ENCODE data around the gene MNT. TPM values are rescaled to one million over a fixed set of nuclear protein-coding genes. Genes with fewer than 3 reads are reported as not detected.

The MNT gene
- total and polyA plus RNA-seq, 4 donors = 1.7 to 5.0 (median 2.6) TPM

DNA sequence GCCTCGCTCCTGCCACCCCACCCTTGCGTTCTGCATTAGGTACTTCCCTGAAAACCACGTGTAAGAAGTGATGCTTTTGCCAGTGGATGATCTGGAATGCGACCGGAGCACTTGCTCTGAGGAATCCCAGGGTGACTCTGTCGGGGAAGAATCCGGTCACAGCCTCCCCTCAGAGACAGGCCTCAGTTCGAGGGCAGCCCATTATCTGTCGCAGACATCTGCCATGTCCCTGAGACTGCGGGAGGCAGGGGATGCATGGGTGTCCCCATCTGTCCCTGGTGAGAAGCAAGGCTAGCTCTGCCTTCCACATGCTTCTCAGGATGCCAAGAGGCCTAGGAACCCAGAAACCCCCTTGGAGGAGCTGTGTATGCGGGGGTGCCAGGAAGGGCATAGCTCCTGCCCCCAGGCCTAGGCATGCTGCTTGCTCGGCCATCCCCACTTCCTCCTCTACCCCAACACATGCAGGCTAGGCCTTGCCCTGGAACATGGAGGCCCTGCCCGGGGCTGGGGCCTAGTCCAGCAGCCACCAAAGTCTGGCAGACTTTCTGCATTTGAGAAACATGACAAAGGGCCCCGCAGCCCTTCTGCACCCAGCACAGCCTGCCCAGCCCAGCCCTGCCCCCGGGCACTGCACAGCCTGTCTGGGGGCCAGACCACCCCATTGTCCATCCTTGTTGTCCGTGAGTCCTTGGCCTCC lies 20.5 kb downstream of the MNT start (continued):
- no peak for TF ChIP-seq TAF1 (conservative IDR thresholded peaks at IDR 0.05)

DNA sequence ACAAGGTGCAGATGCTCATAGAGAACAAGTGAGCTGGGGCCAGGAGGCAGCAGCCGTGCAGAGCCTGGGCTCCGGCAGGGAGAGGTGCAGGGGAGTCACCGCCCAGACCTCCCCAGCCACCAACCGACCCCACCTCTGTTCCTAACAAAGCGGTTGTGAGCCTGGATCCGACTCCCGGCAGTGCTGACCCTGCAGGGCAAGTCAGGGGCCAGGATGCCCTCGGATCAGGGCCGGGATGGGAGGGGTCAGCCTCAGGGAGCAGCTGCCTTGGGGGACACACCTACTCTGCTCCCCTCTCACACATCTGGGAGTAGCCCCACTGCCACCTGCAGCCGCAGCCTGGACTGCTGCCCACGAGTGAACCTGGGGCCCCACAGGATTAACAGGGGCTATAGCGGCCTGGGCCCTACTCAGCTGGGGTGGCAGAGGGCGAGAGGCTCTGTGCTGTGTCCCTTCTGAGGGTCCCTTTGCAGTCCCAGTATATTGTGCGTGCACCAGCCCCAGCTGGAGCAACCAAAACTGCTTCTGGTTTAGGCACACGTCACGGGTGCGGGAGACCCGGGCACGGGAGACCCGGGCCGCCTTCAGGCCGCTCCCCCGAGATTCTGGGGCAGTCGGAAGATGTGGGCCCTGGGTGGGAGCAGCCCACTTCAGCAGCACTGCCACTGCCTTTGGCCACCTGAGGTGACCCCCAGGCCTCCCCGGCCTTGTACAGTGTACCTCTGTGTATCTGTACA lies 21.2 kb downstream of the MNT start:
- H3K36me3 ChIP-seq (ENCODE audit: control insufficient read depth in 4 of 4, insufficient read depth in 3 of 4, low read depth in 1 of 4, low read length in 3 of 4) = peaks cover 0 to 33% (median 5%) of the 10 kb centered on the region in 4 donors
- H3K27ac ChIP-seq (ENCODE audit: low read depth in 1 of 2, low read length in 2 of 2) = no peak overlapping the region

GRCh38 chr17:2378905-2379304 lies 22.0 kb downstream of the MNT start:
- H3K27ac ChIP-seq (ENCODE audit: low read depth in 1 of 2, low read length in 2 of 2) = no peak overlapping the region
- TF ChIP-seq TAF1 (conservative IDR thresholded peaks at IDR 0.05) (no peak), EGR1 (IDR thresholded peaks at IDR 0.05; ENCODE audit: low read depth in 2 of 2) (no peak)
- no peak overlapping the region for H3K4me3 ChIP-seq (ENCODE audit: low read depth in 1 of 3, low read length in 3 of 3)
- H3K9me3 ChIP-seq (ENCODE audit: control insufficient read depth in 4 of 4, low read length in 3 of 4) = no peaks in the 10 kb centered on the region
- H3K9ac ChIP-seq (ENCODE audit: low read depth in 1 of 2, low read length in 2 of 2) = no peak overlapping the region
- peaks cover 3 to 14% (median 9%) of the 10 kb centered on the region in 4 donors for H3K4me1 ChIP-seq (ENCODE audit: control insufficient read depth in 4 of 4, insufficient read depth in 4 of 4, low read length in 3 of 4)
- H3K36me3 ChIP-seq (ENCODE audit: control insufficient read depth in 4 of 4, insufficient read depth in 3 of 4, low read depth in 1 of 4, low read length in 3 of 4) = peaks cover 1 to 36% (median 5%) of the 10 kb centered on the region in 4 donors
- no peak for DNase-seq (ENCODE audit: low spot score)
- 81% methylated on average over 11 of the region's 11 CpGs for WGBS
- no peaks in the 10 kb centered on the region for H3K27me3 ChIP-seq (ENCODE audit: control insufficient read depth in 4 of 4, insufficient read depth in 4 of 4, low read length in 3 of 4)

More for the DNA sequence above, 21.2 kb downstream of the MNT start:
- Histone ChIP-seq H3K27me3 (ENCODE audit: control insufficient read depth in 4 of 4, insufficient read depth in 4 of 4, low read length in 3 of 4) (no peaks in the 10 kb centered on the region), H3K4me3 (ENCODE audit: low read depth in 1 of 3, low read length in 3 of 3) (no peak overlapping the region), H3K9ac (ENCODE audit: low read depth in 1 of 2, low read length in 2 of 2) (no peak overlapping the region), H3K9me3 (ENCODE audit: control insufficient read depth in 4 of 4, low read length in 3 of 4) (no peaks in the 10 kb centered on the region), H3K4me1 (ENCODE audit: control insufficient read depth in 4 of 4, insufficient read depth in 4 of 4, low read length in 3 of 4) (peaks cover 3 to 20% (median 12%) of the 10 kb centered on the region in 4 donors)
- DNase-seq (ENCODE audit: low spot score) = no peak
- TF ChIP-seq, protein P1, sequence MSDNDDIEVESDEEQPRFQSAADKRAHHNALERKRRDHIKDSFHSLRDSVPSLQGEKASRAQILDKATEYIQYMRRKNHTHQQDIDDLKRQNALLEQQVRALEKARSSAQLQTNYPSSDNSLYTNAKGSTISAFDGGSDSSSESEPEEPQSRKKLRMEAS (IDR thresholded peaks at IDR 0.05) = no peak
- TF ChIP-seq HNF4A (conservative IDR thresholded peaks at IDR 0.05) = no peak
- no peak for TF ChIP-seq HNF4G (IDR thresholded peaks at IDR 0.05)
- WGBS = 93% methylated on average over 25 of the region's 25 CpGs

DNA sequence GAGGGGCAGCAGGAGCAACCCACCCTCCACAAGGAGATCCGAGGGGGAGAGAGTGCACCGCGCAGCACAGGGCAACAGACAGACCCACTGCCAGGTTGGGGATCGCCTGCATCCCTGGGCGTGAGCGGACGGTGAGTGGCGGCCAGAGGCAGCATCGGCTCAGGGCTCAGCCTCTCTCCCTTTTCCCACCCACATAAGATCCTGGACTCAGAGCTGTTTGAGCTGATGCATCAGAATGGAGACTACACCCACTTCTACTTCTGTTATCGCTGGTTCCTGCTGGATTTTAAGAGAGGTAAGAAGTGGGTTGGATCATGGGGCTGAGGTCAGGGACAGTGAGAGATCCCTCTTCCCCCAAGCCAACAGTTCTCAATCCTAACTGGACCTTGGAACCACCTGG lies 23.2 kb downstream of the MNT start:
- Histone ChIP-seq H3K4me1 (ENCODE audit: control insufficient read depth in 4 of 4, insufficient read depth in 4 of 4, low read length in 3 of 4) (peaks cover 0 to 4% (median 0%) of the 10 kb centered on the region in 4 donors), H3K36me3 (ENCODE audit: control insufficient read depth in 4 of 4, insufficient read depth in 3 of 4, low read depth in 1 of 4, low read length in 3 of 4) (peaks cover 1 to 39% (median 5%) of the 10 kb centered on the region in 4 donors), H3K4me3 (ENCODE audit: low read depth in 1 of 3, low read length in 3 of 3) (no peak overlapping the region), H3K9ac (ENCODE audit: low read depth in 1 of 2, low read length in 2 of 2) (no peak overlapping the region), H3K27me3 (ENCODE audit: control insufficient read depth in 4 of 4, insufficient read depth in 4 of 4, low read length in 3 of 4) (no peaks in the 10 kb centered on the region), H3K9me3 (ENCODE audit: control insufficient read depth in 4 of 4, low read length in 3 of 4) (no peaks in the 10 kb centered on the region), H3K27ac (ENCODE audit: low read depth in 1 of 2, low read length in 2 of 2) (no peak overlapping the region)
- 96% methylated on average over 10 of the region's 10 CpGs for WGBS
- no peak for DNase-seq (ENCODE audit: low spot score)
- TF ChIP-seq HNF4G (IDR thresholded peaks at IDR 0.05) = no peak
- no peak for TF ChIP-seq RAD21 (IDR thresholded peaks at IDR 0.05)
- no peak for TF ChIP-seq HNF4A (conservative IDR thresholded peaks at IDR 0.05)
- no peak for TF ChIP-seq REST (IDR thresholded peaks at IDR 0.05)

Measured in liver (tissue), 9 donors.